ENCODE results near the gene ACADSB.
A peak's percentile ranks its signal among the peaks of the same experiment; 100 is the strongest.

ACADSB gene

GRCh38 chr10:123017421-123018165 lies 8.8 kb downstream of the ACADSB start:
- Mint-ChIP-seq H3K9me3 (no peaks in the 10 kb centered on the region), H3K4me1 (no peaks in the 10 kb centered on the region), H3K4me3 (no peak overlapping the region), H3K36me3 (no peaks in the 10 kb centered on the region), H3K27ac (no peak overlapping the region)
- ATAC-seq (no peak), DNase-seq (ENCODE audit: low spot score in 2 of 2) (no peak)

- no peaks in the 10 kb centered on the region for H3K4me1 Mint-ChIP-seq
These were observed 9.7 kb downstream of the ACADSB start for GRCh38 chr10:123018531-123018930.

DNA sequence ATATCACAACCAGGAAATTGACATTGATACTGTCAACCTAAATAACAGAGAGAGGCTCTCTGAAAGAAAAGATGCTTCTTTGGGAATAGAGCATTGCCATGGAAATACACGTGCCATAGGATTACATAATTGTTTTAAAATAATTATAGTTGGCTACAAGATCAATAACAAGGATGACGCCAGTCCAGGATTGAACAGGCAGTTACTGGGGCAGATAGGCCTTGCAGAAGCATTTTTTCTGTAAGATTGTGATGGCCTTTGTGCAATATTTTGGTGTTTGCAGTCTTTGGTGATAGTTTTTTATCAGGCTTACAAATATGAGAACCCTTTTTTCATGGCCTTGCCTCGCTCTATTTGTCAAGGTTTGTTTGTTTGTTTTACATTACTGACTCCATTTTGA lies 10.5 kb downstream of the ACADSB start:
- H3K36me3 Mint-ChIP-seq: no peaks in the 10 kb centered on the region
- H3K4me3 Mint-ChIP-seq: no peak overlapping the region
- peaks cover 5% of the 10 kb centered on the region for H3K4me1 Mint-ChIP-seq
- ATAC-seq (no peak), DNase-seq (ENCODE audit: low spot score in 2 of 2) (no peak)
- no peaks in the 10 kb centered on the region for H3K9me3 Mint-ChIP-seq
- no peak overlapping the region for H3K27ac Mint-ChIP-seq

More at GRCh38 chr10:123018531-123018930, 9.7 kb downstream of the ACADSB start:
- no peaks in the 10 kb centered on the region for H3K36me3 Mint-ChIP-seq
- DNase-seq (ENCODE audit: low spot score in 2 of 2) (no peak), ATAC-seq (no peak)
- H3K27ac Mint-ChIP-seq: no peak overlapping the region
- no peak overlapping the region for H3K4me3 Mint-ChIP-seq
- no peaks in the 10 kb centered on the region for H3K9me3 Mint-ChIP-seq

DNA sequence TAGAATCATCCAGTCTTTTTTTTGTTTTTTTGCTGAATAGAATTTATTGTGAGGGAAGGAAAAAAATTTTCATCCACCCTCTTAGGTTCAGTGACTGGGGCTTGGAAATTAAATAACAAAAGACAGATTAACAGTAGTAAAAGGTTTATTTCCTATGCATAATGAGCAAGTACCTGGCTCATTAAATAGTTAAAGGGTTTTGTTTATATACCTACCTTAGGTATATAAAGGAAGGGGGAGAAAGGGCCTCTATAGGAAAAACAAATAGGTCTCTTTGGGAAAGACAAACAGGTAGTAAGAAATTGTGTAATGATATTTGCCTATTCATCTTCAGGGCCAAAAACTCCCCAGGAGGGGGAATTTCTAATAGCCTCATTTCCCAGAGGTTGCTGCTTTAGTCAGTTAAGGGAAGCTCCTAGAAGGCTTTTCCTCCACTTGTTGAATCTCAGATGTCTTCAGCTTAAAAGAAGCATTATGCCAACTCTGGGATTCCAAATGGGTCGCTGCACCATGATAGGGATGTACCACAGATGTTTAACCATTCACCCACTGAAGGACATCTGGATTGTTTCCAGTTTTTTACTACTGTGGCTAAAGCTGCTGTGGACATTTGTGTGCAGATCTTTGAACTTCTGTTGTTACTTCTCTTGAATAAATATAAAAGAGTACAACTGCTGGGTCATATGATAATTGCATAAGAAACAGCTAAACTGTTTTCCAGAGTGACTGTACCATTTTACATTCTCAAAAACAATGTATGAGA lies 11.3 kb downstream of the ACADSB start:
- Mint-ChIP-seq H3K36me3 (no peaks in the 10 kb centered on the region), H3K4me3 (no peak overlapping the region), H3K27ac (no peak overlapping the region), H3K4me1 (peaks cover 8% of the 10 kb centered on the region), H3K9me3 (no peaks in the 10 kb centered on the region)
- ATAC-seq (no peak), DNase-seq (ENCODE audit: low spot score in 2 of 2) (no peak)

GRCh38 chr10:123021517-123021916 lies 12.7 kb downstream of the ACADSB start:
- no peak overlapping the region for H3K27ac Mint-ChIP-seq
- H3K36me3 Mint-ChIP-seq: no peaks in the 10 kb centered on the region
- ATAC-seq (no peak), DNase-seq (ENCODE audit: low spot score in 2 of 2) (no peak)
- peaks cover 8% of the 10 kb centered on the region for H3K4me1 Mint-ChIP-seq
- no peaks in the 10 kb centered on the region for H3K9me3 Mint-ChIP-seq
- H3K4me3 Mint-ChIP-seq: no peak overlapping the region

DNA sequence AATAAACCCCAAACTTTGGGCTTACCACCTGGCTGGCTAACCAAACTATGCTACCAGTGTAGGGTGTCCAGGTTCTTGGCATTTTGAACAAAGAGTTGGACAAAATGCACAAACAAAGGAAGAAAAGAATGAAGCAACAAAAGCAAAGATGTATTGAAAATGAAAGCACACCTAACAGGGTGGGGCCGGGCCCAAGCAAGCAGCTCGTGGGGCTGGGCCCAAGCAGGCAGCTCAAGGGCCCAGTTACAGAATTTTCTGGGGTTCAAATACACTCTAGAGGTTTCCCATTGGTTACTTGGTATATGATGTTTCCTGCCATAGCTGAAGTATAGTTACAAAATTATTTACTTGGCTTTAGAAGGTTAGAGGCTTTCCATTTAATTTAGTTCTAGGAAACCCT lies 15.7 kb downstream of the ACADSB start:
- Mint-ChIP-seq H3K27ac (peak overlapping the region; percentile 82), H3K9me3 (no peaks in the 10 kb centered on the region), H3K4me3 (no peak overlapping the region), H3K36me3 (no peaks in the 10 kb centered on the region), H3K4me1 (peaks cover 8% of the 10 kb centered on the region)
- ATAC-seq (no peak), DNase-seq (ENCODE audit: low spot score in 2 of 2) (no peak)

GRCh38 chr10:123026302-123026701 lies 17.5 kb downstream of the ACADSB start:
- no peak overlapping the region for H3K27ac Mint-ChIP-seq
- H3K4me3 Mint-ChIP-seq: no peak overlapping the region
- H3K9me3 Mint-ChIP-seq: no peaks in the 10 kb centered on the region
- DNase-seq (ENCODE audit: low spot score in 2 of 2) (no peak), ATAC-seq (no peak)
- H3K36me3 Mint-ChIP-seq: no peaks in the 10 kb centered on the region
- peaks cover 8% of the 10 kb centered on the region for H3K4me1 Mint-ChIP-seq

GRCh38 chr10:123027861-123028260 lies 19.1 kb downstream of the ACADSB start:
- Mint-ChIP-seq H3K4me3 (no peak overlapping the region), H3K4me1 (peaks cover 8% of the 10 kb centered on the region), H3K9me3 (no peaks in the 10 kb centered on the region), H3K36me3 (no peaks in the 10 kb centered on the region), H3K27ac (no peak overlapping the region)
- DNase-seq (ENCODE audit: low spot score in 2 of 2): no peak
- no peak for ATAC-seq

DNA sequence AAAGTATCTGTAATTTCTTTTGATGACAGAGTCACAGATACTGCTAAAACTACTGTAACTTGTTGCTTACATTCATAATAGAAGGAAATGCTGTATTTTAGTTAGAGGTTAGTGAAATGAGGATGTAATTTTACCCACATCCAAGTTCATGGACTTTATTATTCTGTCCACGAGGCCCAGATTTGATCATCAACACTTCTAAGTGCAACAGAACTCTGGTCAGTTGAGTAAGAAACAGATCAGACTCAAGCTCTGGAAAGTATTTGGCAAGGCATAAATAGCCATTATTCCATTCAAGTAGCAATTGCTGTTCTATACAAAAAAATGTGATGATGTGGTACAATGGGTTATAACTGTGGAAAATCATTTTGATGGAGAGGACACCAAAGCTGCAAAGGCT lies 22.3 kb downstream of the ACADSB start:
- Mint-ChIP-seq H3K4me3 (no peak overlapping the region), H3K27ac (no peak overlapping the region), H3K36me3 (no peaks in the 10 kb centered on the region), H3K4me1 (no peaks in the 10 kb centered on the region), H3K9me3 (no peaks in the 10 kb centered on the region)
- no peak for DNase-seq (ENCODE audit: low spot score in 2 of 2)
- no peak for ATAC-seq

DNA sequence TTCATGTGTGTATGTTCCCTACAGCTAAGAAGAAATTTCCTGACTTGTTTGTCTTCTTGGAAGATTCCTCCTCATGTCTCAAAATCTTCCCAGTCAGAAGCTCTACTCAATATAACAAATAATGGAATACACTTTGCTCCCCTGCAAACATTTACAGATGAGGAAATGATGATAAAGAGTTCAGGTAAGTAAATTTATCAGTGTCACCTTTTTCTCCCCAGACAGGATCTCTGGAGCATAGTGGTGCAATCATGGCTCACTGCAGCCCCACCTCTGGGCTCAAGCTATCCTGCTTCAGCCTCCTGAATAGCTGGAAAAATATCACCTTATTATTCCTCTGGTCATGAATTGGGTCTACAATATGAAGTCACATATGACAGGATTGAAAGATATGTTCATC lies 25.5 kb downstream of the ACADSB start:
- Mint-ChIP-seq H3K4me3 (no peak overlapping the region), H3K27ac (no peak overlapping the region), H3K36me3 (peaks cover 7% of the 10 kb centered on the region), H3K4me1 (peaks cover 5% of the 10 kb centered on the region), H3K9me3 (no peaks in the 10 kb centered on the region)
- no peak for DNase-seq (ENCODE audit: low spot score in 2 of 2)
- ATAC-seq: no peak

DNA sequence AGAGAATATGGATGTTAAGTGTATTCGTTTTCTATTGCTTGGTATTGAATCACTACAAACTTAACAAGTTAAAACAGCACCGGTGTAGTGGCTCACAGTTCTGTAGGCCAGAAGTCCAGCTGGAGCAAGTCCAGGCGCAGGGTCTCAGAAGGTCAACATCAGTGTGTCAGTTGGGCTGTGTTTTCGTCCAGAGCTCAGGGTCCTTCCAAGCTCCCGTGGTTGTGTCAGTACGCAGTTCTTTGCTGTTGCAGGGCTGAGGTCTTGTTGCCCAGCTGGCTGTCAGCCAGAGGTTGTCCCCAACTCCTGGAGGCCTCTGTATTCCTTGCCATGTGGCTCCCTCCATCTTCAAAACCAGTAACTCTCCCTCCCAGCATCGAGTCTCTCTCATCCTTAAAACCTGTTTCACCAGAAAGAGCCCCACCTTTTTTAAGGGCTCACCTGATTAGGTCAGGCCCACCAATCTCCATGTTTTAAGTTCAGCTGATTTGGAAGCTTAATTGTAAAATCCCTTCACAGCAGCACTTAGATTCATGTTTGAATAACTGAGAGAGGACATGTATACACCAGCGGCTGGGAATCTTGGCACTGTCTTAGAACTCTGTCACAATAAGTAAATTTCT lies 26.8 kb downstream of the ACADSB start:
- DNase-seq (ENCODE audit: low spot score in 2 of 2) (no peak), ATAC-seq (no peak)
- H3K4me1 Mint-ChIP-seq: peaks cover 8% of the 10 kb centered on the region
- H3K9me3 Mint-ChIP-seq: no peaks in the 10 kb centered on the region
- no peak overlapping the region for H3K27ac Mint-ChIP-seq
- no peak overlapping the region for H3K4me3 Mint-ChIP-seq
- H3K36me3 Mint-ChIP-seq: peaks cover 7% of the 10 kb centered on the region

- Mint-ChIP-seq H3K27ac (no peak overlapping the region), H3K4me1 (peaks cover 8% of the 10 kb centered on the region), H3K9me3 (no peaks in the 10 kb centered on the region), H3K36me3 (peaks cover 7% of the 10 kb centered on the region), H3K4me3 (no peak overlapping the region)
- DNase-seq (ENCODE audit: low spot score in 2 of 2) (no peak), ATAC-seq (no peak)
These were observed 30.2 kb downstream of the ACADSB start for GRCh38 chr10:123038782-123039631.

GRCh38 chr10:123039632-123039930 lies 30.8 kb downstream of the ACADSB start:
- Mint-ChIP-seq H3K9me3 (no peaks in the 10 kb centered on the region), H3K27ac (no peak overlapping the region), H3K4me3 (no peak overlapping the region), H3K36me3 (peaks cover 7% of the 10 kb centered on the region), H3K4me1 (peaks cover 8% of the 10 kb centered on the region)
- no peak for ATAC-seq
- DNase-seq (ENCODE audit: low spot score in 2 of 2): no peak

DNA sequence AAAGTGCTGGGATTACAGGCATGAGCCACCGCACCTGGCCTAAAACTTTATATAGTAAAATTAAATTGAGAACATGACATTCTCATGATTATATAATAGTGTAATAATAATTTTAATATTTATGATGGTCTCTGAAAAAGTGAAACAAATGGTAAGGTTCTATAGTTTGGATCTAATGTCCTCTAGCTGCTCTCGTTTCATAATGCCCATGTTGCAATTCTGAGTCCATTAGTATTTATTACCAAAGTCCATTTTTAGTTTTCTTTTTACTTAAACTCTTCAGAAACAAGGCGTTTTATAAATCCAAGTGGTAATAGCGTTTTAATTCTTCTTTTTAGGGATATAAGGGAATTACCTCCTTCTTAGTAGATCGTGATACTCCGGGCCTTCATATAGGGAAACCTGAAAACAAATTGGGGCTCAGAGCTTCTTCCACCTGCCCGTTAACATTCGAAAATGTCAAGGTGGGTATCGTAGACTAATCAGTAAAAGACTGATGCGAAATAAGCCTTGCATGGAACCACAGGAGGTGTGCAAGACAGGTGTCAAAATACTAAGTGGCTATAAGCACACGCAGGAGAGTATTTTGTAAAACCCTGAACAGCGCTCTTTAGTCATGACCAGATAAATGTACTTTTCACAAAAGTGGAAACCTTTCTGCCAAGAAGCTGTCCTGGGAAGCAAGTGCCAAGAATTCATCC lies 34.1 kb downstream of the ACADSB start:
- no peak overlapping the region for H3K4me3 Mint-ChIP-seq
- H3K36me3 Mint-ChIP-seq: peaks cover 16% of the 10 kb centered on the region
- no peak for DNase-seq (ENCODE audit: low spot score in 2 of 2)
- H3K27ac Mint-ChIP-seq: no peak overlapping the region
- H3K9me3 Mint-ChIP-seq: no peaks in the 10 kb centered on the region
- ATAC-seq: no peak
- H3K4me1 Mint-ChIP-seq: peaks cover 8% of the 10 kb centered on the region
